GM18870 (cell line): ENCODE results near the gene ADAMTS8.

ENCODE experiments used
- ATAC-seq: cut with Tn5 transposase; IDR thresholded peaks from one replicate; pipeline ENCODE4 v1.9.1; 2021; ENCODE audit warnings: moderate library complexity; ENCODE audit not compliant: unreplicated experiment

The ADAMTS8 gene

GRCh38 chr11:130400781-130401483 is 27.5 kb downstream of the ADAMTS8 start:
- ATAC-seq, result no peak

GRCh38 chr11:130399196-130399595 is 29.2 kb downstream of the ADAMTS8 start:
- no peak for ATAC-seq

GRCh38 chr11:130397780-130398179 is 30.6 kb downstream of the ADAMTS8 start:
- ATAC-seq, result no peak

GRCh38 chr11:130396965-130397364 is 31.4 kb downstream of the ADAMTS8 start:
- no peak for ATAC-seq

GRCh38 chr11:130394615-130395014 is 33.8 kb downstream of the ADAMTS8 start:
- no peak for ATAC-seq

- no peak for ATAC-seq
Measured at GRCh38 chr11:130391711-130392110, 36.7 kb downstream of the ADAMTS8 start.

GRCh38 chr11:130390071-130390758 is 38.2 kb downstream of the ADAMTS8 start:
- no peak for ATAC-seq

GRCh38 chr11:130389335-130389935 is 39.0 kb downstream of the ADAMTS8 start:
- ATAC-seq, result no peak

- no peak for ATAC-seq
Measured at GRCh38 chr11:130388607-130389205, 39.7 kb downstream of the ADAMTS8 start.

- no peak for ATAC-seq
Measured at GRCh38 chr11:130386056-130386455, 42.4 kb downstream of the ADAMTS8 start.

GRCh38 chr11:130383344-130384211 is 44.8 kb downstream of the ADAMTS8 start:
- no peak for ATAC-seq

GRCh38 chr11:130381317-130381716 is 47.1 kb downstream of the ADAMTS8 start:
- ATAC-seq, result no peak

GRCh38 chr11:130380778-130381177 is 47.6 kb downstream of the ADAMTS8 start:
- ATAC-seq, result no peak

- ATAC-seq, result no peak
Measured at GRCh38 chr11:130379276-130379675, 49.1 kb downstream of the ADAMTS8 start.

- ATAC-seq, result no peak
Measured at GRCh38 chr11:130370845-130371590, 57.4 kb downstream of the ADAMTS8 start.

- ATAC-seq, result no peak
Measured at GRCh38 chr11:130369713-130370112, 58.7 kb downstream of the ADAMTS8 start.

GRCh38 chr11:130369141-130369691 is 59.2 kb downstream of the ADAMTS8 start:
- no peak for ATAC-seq

GRCh38 chr11:130359419-130359818 is 69.0 kb downstream of the ADAMTS8 start:
- ATAC-seq, result no peak

GRCh38 chr11:130358398-130358797 is 70.0 kb downstream of the ADAMTS8 start:
- ATAC-seq, result no peak
